ENCODE results near the gene FGD6. TPM values are rescaled to one million over a fixed set of nuclear protein-coding genes. Genes with fewer than 3 reads are reported as not detected.
A peak's percentile ranks its signal among the peaks of the same experiment; 100 is the strongest.

Gene FGD6
- total and polyA plus RNA-seq, 9 donors: 4.5 to 18.7 (median 15.2) TPM

DNA sequence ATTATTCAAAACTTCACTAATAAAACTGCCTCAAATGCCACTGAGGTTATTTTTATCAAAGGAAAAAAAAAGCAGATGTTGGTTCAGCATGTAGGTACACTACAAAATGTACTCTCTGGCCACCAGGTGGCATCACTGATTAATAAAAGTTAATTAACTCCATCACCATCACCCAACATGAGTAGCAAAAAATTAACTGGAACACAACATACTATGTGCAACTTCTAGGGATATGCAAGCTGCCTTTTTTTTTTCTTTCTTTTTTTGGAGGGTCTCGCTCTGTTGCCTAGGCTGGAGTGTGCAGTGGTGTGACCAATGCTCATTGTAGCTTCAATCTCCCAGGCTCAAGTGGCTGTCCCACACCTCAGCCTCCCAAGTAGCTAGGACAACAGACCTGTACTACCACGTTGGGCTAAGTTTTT lies 100.1 kb downstream of the FGD6 start:
- peak in 4 of 5 donors; percentile 59 to 84 (median 76) for DNase-seq
- intact Hi-C loops (cut with DNase I): loop anchor here (5.0 to 10.0 kb wide), 5 partner anchors 100 to 420 kb away; partner anchors contain the start of genes FGD6 (in 2 of the 4) and VEZT (in 2 of the 4)
- H3K4me1 ChIP-seq (ENCODE audit: insufficient read depth): peaks cover 6% of the 10 kb centered on the region
- H3K27me3 ChIP-seq: no peaks in the 10 kb centered on the region
- H3K9me3 ChIP-seq: no peaks in the 10 kb centered on the region
- H3K27ac ChIP-seq: no peak overlapping the region
- H3K4me3 ChIP-seq: no peak overlapping the region
- no peaks in the 10 kb centered on the region for H3K36me3 ChIP-seq
- TF ChIP-seq EP300 (IDR thresholded peaks at IDR 0.05): no peak
- TF ChIP-seq, protein P1, sequence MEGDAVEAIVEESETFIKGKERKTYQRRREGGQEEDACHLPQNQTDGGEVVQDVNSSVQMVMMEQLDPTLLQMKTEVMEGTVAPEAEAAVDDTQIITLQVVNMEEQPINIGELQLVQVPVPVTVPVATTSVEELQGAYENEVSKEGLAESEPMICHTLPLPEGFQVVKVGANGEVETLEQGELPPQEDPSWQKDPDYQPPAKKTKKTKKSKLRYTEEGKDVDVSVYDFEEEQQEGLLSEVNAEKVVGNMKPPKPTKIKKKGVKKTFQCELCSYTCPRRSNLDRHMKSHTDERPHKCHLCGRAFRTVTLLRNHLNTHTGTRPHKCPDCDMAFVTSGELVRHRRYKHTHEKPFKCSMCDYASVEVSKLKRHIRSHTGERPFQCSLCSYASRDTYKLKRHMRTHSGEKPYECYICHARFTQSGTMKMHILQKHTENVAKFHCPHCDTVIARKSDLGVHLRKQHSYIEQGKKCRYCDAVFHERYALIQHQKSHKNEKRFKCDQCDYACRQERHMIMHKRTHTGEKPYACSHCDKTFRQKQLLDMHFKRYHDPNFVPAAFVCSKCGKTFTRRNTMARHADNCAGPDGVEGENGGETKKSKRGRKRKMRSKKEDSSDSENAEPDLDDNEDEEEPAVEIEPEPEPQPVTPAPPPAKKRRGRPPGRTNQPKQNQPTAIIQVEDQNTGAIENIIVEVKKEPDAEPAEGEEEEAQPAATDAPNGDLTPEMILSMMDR (IDR thresholded peaks at IDR 0.05): peak; percentile 62 to 82 (median 82)
- WGBS, 3 donors: 33 to 47% (median 41%) methylated on average over 2 of the region's 2 CpGs

DNA sequence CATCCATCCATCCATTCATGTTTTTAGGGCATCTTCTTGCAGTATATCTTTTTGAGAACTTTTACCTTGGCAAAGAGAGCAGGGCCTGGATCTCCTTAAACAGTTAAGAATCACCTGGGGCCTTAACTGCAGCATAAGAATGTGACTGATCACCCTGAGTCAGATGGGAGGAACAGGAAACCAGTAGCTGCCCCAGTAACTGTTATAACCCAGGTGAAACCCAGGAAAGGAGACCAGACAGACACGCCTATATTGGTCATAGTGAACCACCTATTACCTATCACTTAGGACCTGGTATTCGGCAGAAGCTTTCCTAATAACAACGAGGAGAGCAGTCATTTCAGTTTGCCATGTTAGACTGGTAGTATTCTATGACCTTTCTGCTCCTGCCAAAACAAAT lies 100.5 kb downstream of the FGD6 start:
- peaks cover 6% of the 10 kb centered on the region for H3K4me1 ChIP-seq (ENCODE audit: insufficient read depth)
- H3K27ac ChIP-seq: no peak overlapping the region
- no peaks in the 10 kb centered on the region for H3K27me3 ChIP-seq
- no peaks in the 10 kb centered on the region for H3K36me3 ChIP-seq
- no peak for DNase-seq
- intact Hi-C loops (cut with DNase I): loop anchor here (5.0 to 10.0 kb wide), 5 partner anchors 101 to 421 kb away; partner anchors contain the start of genes FGD6 (in 2 of the 4) and VEZT (in 2 of the 4)
- WGBS, 3 donors: 48 to 64% (median 57%) methylated on average over 3 of the region's 3 CpGs
- no peak overlapping the region for H3K4me3 ChIP-seq
- H3K9me3 ChIP-seq: no peaks in the 10 kb centered on the region
- no peak for TF ChIP-seq EP300 (IDR thresholded peaks at IDR 0.05)
- TF ChIP-seq, protein P1 (IDR thresholded peaks at IDR 0.05): no peak
- TF ChIP-seq POLR2A (IDR thresholded peaks at IDR 0.05): no peak

DNA sequence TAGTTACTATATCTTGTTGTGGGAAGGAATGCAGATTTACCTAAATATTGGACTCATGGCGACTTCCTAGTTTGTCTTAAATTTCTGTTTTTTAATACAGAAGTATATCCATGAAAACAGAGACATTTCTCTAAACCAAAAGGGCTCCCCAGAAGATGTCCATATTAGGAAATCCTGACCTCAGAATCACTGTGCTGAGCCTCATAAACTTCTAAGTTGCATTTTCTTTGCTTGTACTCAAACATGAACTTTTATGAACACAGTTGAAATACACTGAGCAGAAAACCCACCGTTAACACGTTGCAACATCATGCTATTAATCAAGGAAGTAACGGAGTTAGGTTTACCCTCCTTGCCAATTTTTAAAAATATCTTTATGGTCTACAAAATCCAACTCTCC lies 100.9 kb downstream of the FGD6 start:
- no peak for DNase-seq
- H3K9me3 ChIP-seq: no peaks in the 10 kb centered on the region
- WGBS, 3 donors: 27 to 39% (median 29%) methylated on average over 4 of the region's 4 CpGs
- H3K36me3 ChIP-seq: no peaks in the 10 kb centered on the region
- no peak overlapping the region for H3K4me3 ChIP-seq
- peaks cover 6% of the 10 kb centered on the region for H3K4me1 ChIP-seq (ENCODE audit: insufficient read depth)
- no peak overlapping the region for H3K27ac ChIP-seq
- TF ChIP-seq POLR2A (IDR thresholded peaks at IDR 0.05): no peak
- no peak for TF ChIP-seq EP300 (IDR thresholded peaks at IDR 0.05)
- TF ChIP-seq, protein P1 (IDR thresholded peaks at IDR 0.05): no peak
- H3K27me3 ChIP-seq: no peaks in the 10 kb centered on the region
- intact Hi-C loops (cut with DNase I): loop anchor here (5.0 to 10.0 kb wide), 5 partner anchors 101 to 421 kb away; partner anchors contain the start of genes FGD6 (in 2 of the 4) and VEZT (in 2 of the 4)

DNA sequence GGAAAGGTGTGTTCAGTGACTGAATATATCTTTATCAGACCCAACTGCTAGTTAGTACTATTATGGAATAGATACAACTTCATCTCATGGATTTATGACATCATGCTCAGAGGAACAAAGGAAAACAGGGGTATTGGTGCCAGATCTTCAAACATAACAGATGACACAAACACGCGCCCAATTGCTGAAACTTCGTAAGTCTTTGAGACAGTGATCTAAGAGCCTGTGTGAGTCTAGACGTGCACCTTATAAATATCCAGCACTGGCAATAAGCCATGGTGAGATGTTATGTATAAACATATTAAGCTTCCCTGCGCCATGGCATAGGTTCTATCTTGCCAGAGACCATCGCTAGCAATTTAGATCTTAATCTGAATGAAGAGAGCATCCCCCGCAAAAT lies 101.6 kb downstream of the FGD6 start:
- H3K9me3 ChIP-seq: no peaks in the 10 kb centered on the region
- no peak overlapping the region for H3K4me3 ChIP-seq
- WGBS, 3 donors: 75 to 79% (median 77%) methylated on average over 7 of the region's 7 CpGs
- no peak overlapping the region for H3K27ac ChIP-seq
- no peak for DNase-seq
- no peaks in the 10 kb centered on the region for H3K27me3 ChIP-seq
- peaks cover 6% of the 10 kb centered on the region for H3K4me1 ChIP-seq (ENCODE audit: insufficient read depth)
- intact Hi-C loops (cut with DNase I): loop anchor here (5.0 to 10.0 kb wide), 5 partner anchors 102 to 422 kb away; partner anchors contain the start of genes FGD6 (in 2 of the 4) and VEZT (in 2 of the 4)
- TF ChIP-seq EP300 (IDR thresholded peaks at IDR 0.05): no peak
- no peak for TF ChIP-seq POLR2A (IDR thresholded peaks at IDR 0.05)
- TF ChIP-seq, protein P1 (IDR thresholded peaks at IDR 0.05): no peak
- H3K36me3 ChIP-seq: no peaks in the 10 kb centered on the region

Measured in ovary (tissue), 9 donors.